Adrenal gland (tissue), 5 donors: ENCODE measurements around the gene GLIS2.

ENCODE experiments used
- CTCF ChIP-seq, 6 experiments: fragments of 450-650 bp in 4 of 6; fragments of 200-600 bp in 2 of 6; sonication (generic) in 1 of 6; IDR thresholded peaks; 1 replicate in 5 of 6; 2 replicates in 1 of 6; pipeline versions ENCODE4 v1.5.1 to v1.8.0; 2016 to 2021; ENCODE audit warnings: antibody characterized with exemption in 6 of 6, mild to moderate bottlenecking in 2 of 6, moderate library complexity in 1 of 6
- POLR2A ChIP-seq, 2 donors: fragments of 450-650 bp; IDR thresholded peaks; one replicate each; pipeline ENCODE4 v1.6.1; 2017; ENCODE audit warnings: antibody characterized with exemption in 2 of 2, mild to moderate bottlenecking in 2 of 2, moderate library complexity in 1 of 2
- donor health status: DM: no; HTN: no; CAD: no.

- TF ChIP-seq CTCF (IDR thresholded peaks at IDR 0.05) = no peak
- no peak for TF ChIP-seq POLR2A (IDR thresholded peaks at IDR 0.05)
Measured at GRCh38 chr16:4309102-4309832, 6.6 kb upstream of the GLIS2 start.
